Activated T-helper 1 cell treated with anti-CD3 and anti-CD28 coated beads, Interleukin-2, amount 50 U/mL, for 16 hours (primary cell): ENCODE measurements around the gene FGF2.
"Not testable (repeated sequence)": the region's sequence is repeated elsewhere in the genome, so short reads cannot be mapped to it uniquely, and the experiment has no call there.

ENCODE experiments used
- DNase-seq, 2 donors: peaks; one replicate each; pipeline ENCODE4 v3.0.0-alpha.2; 2020; ENCODE audit warnings: low read depth in 1 of 2, low spot score in 1 of 2

Gene FGF2

DNA sequence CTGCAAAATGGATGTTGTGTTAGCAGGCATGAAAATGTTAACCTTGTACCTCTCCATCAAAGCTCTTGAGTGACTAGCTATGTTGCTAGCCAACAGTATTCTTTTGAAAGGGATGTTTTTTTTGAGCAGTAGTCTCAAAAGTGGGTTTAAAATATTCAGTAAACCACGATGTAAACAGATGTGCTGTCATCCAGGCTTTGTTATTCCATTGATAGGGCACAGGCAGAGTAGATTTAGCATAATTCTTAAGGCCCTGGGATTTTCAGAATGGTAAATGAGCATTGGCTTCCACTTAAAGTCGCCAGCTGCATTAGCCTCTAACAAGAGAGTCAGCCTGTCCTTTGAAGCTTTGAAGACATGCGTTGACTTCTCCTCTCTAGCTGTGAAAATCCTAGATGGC, 18.4 kb downstream of the FGF2 start:
- DNase-seq = no peak

DNA sequence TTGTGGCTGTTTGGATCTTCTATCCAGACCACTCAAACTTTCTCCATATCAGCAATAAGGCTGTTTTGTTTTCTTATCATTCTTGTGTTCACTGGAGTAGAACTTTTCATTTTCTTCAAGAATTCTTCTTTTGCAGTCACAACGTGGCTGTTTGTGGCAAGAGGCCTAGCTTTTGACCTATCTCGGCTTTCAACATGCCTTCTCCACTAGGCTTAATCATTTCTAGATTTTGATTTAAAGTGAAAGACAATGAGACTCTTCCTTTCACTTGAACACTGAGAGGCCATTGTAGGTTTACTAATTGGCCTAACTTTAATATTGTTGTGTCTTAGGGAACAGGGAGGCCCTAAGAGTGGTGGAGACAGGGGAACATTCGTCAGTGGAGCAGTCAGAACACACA, 19.1 kb downstream of the FGF2 start:
- no peak for DNase-seq

DNA sequence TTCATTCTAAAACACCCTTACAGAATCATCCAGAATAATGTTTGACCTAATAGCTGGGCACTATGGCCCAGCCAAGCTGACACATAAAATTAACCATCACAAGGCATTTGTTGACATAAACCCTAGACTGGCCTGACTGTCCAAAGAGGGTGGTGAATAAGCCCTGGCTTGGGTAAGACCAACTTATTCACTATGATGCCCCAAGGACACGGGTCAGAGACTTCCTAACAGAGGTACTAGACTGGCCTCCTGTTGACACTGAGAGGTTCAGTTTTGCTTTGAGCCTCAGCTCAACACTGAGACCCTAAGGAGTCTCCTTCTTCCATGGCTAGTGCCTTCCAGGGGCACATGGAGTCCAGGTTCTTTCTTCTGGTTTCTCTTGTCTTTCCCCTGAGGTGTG, 21.3 kb downstream of the FGF2 start:
- no peak for DNase-seq

DNA sequence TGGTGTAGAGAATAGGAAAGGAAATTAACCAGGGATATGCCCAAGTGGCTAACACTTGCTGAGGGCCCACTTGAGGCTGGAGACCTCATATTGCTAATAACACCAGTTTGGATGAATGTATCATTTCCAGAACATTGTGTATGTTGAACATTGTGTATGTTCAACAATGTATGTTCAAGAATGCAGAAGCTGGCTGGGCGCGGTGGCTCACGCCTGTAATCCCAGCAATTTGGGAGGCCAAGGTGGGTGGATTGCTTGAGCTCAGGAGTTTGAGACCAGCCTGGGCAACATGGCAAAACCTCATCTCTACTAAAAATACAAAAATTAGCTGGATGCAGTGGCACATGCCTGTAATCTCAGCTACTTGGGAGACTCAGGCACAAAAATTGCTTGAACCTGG, 23.2 kb downstream of the FGF2 start:
- DNase-seq = not testable (repeated sequence)

DNA sequence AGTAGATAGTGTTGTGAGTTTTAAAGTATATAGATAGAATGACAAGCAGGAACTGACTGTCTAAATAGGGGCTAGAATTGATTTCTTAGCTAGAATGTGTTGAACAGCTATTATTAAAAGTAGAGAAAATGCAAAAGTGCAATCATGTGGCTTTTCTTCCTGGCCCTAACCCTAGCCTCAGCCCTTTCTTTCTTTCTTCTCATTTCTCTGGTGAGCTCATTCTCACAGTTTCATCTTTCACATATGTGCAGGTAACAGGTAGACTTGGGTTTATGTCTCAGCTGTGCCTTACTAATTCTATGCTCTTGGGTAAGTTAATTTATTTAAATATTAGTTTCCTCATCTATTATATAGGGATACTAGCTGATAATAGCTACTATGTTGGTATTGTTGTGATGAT, 24.9 kb downstream of the FGF2 start:
- no peak for DNase-seq

DNA sequence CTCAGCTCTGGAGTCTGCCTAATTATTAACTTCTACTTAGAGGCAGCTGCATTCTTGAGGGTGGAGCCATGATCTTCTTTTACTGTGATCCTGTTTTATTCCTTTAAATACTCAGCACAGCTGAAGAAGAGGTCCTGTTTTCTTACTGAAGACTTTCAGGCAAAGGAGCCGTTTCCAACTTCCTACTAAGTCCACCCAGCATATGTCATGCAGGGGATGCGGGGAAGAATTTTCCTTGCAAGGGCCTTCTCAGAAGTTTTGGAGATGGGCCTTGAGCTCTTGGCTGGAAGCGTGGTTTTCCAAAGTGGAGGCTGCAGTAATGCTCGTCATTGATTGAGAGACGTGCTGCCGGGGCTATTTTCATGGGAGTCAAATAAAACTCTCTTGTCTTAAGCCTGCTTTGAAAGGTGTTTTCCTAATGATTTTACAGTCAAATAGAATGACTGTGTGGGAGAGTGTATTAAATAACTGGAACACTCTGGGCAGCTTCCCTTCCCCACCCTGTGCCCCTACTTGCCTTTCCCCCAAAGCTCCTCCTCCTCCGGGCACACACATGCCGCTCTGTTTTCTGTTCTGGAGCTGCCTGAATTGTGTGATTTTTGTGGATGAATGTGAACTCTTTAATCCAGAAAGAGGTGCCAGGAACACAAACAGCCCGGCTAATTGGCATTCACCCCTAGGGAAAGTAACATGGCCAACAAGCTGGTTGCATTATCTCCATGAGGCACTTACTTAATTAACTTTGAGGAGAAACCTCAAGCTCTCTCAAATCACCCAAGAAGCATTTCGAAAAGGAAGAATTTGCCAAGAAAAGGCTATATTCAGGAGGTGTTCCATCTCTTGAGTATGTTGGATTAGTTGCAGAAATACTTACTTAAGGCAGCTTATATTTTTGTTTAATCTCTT, 28.1 kb downstream of the FGF2 start:
- DNase-seq = no peak

DNA sequence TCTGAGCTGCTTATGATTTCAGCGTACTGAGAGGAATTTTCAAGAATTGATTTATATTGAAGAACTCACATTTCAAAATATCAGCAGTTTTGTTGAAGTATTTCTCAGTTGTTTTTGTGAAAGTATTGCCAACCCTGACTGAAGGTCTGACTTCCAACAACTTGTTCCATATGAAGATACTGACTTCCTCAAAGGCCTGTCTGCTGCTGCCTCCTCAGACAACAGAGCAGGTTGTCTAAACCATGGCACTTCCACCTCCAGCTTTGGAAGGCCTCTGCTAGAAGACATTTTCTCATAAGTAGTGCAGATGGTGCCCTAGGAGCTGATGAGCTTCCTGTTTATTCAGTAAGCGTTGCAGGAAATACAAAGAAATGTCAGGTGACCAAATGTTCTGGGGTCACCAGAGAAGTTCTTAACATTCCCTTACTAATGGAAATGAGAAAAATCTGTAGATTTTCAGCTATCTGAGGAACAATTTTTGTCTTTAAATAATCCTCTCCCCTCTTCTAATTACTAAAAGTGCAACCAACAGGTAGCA, 28.8 kb downstream of the FGF2 start:
- no peak for DNase-seq

DNA sequence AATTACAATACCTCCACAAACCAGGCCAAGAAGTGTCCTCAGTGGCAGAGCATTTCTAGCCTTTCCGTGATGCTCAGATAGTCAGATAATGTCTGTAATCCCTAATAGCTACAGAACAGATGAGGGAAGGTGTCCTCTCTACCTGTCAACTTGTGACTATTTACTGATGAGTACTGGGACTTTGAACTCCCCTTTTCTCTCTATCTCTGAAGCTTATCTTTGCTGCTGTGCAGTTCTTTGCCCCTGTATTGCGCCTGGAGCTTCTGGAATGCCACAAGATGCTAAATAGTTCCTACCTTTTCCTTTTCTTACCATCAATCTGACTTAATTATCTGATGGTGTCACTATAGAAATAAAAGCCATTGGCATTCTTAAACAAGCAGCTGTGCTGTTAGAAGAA, 30.5 kb downstream of the FGF2 start:
- no peak for DNase-seq

DNA sequence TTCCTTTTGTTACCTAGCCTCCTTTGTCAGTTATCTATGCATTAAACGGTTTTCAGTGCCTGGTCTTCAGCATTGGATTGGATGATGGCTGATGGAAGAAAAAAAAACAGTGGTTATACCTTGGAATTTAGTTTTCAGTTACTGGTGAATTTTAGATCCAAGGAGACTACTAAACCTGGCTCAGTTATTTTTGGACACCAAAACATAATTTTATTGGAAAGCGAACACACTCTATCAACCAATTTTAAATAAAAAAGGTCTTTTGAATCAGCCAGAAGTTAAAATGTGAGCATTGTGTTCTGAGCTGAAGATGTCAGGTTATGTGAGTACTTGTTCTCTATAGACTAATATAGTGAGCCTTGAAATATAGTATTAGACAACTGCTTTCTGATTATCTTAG, 32.1 kb downstream of the FGF2 start:
- no peak for DNase-seq

DNA sequence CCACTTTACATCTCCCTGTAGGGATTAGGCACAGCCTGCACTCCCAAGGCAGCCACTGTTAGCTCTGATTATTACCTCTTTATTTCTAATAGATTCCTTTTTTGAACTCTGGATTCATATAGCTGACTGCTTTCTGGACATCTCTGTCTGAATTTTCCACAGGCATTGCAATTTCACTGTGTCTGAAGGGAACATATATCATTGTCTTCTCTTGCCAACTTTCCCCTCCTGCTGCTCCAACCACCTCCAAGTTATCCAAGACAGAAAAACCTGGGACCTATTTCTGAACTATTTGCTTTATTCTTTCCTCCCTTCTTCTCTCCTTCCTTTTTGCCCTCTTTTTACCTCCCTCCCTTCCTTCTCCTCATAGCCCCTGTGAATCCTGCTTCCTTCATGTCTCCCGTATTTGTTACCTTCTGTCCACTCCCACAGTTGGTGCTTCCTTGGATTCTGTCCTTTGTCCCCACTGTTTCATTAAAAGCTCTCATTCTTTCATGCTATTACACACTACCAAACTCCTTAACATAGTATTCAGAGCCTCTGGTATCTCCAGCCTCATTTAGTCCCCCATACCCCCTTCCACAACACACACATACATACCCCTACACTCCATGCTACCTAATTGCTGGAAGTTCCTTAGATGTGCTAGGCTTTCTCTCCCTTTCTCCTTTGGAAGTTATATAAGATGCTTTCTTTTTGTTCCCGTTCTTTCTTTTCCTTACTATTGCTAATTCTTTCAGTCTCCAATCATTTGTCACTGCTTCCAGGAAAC, 34.7 kb downstream of the FGF2 start:
- DNase-seq = no peak

DNA sequence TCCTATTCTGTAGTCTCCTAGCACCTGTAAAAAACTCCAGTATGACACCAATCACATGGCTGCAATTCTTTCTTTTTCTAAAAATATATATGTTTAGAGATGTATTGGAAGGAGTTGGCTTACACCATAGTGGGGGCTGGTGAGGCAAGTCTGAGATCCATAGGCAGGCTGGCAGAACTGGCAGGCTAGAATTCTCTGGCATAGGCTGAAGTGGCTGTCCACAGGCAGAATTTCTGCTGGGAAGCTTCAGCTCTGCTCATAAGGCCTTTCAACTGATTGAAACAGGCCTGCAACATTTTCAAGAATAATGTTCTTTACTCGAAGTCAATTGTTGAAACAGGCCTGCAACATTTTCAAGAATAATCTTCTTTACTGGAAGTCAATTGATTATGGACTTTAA, 37.0 kb downstream of the FGF2 start:
- no peak for DNase-seq

DNA sequence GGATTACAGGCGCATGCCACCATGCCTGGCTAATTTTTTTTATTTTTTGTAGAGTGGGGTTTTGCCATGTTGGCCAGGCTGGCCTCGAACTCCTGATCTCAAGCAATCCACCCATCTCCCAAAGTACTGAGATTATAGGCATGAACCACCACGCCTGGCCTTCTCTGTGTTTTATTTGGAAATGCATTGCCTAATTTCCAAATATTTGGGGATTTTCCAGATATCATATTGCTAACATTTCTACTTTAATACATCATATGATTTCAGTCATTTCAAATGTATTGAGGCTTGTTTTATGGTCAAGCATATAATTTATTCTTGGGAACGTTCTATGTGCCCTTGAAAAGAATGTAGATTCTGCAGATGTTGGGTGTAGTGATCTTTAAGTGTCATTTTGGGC, 38.8 kb downstream of the FGF2 start:
- DNase-seq = no peak

DNA sequence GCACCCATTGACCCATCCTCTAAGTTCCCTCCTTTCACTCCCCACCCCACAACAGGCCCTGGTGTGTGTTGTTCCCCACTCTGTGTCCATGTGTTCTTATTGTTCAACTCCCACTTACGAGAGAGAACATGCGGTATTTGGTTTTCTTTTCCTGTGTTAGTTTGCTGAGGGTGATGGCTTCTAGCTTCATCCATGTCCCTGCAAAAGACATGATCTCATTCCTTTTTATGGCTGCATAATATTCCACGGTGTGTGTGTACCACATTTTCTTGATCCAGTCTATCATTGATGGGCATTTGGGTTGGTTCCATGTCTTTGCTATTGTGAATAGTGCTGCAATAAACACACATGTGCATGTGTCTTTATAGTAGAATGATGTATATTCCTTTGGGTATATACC, 41.6 kb downstream of the FGF2 start:
- DNase-seq = not testable (repeated sequence)

DNA sequence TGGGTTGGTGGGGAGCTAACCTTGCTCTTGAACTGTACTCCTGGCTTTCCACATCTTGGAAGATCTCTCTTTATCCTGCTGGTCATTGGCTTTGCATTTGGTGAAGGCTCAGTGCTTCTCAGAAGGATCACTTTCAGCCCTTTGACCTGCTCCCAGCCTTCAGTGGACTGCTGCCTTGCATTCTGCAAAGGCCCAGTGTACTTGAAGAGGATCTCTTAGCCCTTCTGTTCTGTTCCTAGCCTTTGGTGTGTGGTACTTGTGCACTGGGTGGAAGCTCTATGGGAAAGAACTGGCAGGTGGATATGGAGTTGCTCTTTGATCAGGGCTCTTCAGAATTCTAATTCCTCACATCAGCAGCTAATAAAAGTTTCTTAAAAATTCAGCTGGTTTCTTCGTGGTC, 46.5 kb downstream of the FGF2 start:
- no peak for DNase-seq

DNA sequence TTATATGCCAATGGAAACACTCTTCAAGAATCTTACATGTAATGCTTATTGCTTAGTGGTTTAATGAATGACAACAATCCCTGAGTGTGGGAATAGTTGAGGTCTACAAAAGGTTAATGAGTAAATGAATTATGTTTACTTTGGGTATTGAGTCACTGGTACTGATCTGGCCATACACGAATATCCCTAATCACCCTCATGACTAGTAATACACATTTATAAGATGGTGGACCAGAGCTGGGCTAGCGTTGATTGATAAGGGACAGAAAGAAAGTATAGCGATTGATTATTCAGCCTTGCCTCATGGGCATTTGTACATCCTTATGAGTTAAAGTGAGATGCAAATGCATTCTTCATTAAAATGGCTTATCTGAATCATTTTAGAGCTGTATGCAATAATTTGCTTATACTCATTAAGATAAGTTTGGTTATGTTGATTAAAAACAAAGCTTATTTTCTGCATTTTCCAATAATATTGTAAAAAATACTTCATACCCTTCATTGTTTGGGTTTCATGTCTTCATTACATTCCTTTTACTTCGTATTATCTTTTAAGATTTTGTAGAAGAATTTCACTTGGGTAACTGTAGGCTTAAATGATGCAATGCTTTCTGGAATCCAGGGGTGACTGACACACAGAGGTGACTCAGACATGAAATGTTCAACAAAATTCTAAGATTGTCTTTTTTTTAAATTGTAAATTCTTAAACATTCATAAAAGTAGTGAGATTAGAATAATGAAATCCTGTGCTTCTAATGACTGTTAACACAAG, 47.4 kb downstream of the FGF2 start:
- no peak for DNase-seq

DNA sequence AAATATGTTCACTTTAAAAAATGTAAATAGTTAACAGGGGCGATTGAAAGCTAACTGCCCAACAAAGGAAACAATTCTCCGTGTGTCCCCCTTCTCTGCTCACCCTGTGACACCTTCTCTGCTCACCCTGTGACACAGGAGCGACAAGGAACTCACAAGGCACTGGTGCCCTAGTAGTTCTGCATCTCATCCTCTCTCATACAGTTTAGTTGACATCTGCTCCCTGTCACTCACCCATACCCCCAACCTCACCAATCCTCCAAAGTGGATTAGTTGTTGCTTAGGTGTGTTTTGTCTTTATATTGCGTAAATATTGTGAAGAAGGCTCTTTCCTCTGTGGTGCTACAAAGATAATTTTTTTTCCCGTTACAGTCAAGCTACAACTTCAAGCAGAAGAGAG, 49.3 kb downstream of the FGF2 start:
- DNase-seq = no peak

DNA sequence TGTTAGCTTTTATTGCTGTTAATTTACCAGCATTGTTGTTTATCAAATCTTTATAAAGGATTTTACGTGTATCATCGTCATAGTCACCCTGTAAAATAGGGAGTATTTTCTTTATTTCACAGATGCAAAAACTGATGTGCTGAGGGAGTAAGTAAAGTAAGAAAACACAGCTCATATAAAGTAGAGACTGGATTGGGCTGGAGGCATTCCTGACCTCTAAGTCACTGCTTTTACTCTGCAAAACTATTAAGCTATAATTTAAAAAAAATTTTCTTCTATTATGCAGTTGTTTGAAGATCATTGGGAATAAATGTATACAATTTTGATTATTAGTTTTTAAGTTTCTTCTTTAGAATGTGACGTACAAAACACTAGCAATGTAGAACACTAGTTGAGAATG, 49.8 kb downstream of the FGF2 start:
- no peak for DNase-seq

DNA sequence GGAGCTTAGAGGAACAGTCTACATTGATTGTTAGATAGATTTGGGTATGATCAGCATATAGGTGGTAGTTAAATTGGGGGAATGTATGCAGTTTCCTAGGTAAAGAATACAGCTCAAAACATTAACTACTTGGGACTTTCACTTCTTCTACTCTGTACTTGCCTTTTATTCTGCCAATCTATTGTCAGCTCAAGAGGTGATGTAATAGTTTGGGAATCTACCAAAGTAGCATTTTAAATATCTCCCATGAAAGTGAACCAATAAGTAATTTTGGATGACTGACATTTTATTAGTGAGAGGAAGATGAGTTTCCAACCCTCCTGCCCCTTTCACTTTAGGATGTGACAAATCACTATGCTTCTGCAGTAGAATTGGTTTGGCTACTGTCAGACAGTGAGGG, 52.4 kb downstream of the FGF2 start:
- no peak for DNase-seq

DNA sequence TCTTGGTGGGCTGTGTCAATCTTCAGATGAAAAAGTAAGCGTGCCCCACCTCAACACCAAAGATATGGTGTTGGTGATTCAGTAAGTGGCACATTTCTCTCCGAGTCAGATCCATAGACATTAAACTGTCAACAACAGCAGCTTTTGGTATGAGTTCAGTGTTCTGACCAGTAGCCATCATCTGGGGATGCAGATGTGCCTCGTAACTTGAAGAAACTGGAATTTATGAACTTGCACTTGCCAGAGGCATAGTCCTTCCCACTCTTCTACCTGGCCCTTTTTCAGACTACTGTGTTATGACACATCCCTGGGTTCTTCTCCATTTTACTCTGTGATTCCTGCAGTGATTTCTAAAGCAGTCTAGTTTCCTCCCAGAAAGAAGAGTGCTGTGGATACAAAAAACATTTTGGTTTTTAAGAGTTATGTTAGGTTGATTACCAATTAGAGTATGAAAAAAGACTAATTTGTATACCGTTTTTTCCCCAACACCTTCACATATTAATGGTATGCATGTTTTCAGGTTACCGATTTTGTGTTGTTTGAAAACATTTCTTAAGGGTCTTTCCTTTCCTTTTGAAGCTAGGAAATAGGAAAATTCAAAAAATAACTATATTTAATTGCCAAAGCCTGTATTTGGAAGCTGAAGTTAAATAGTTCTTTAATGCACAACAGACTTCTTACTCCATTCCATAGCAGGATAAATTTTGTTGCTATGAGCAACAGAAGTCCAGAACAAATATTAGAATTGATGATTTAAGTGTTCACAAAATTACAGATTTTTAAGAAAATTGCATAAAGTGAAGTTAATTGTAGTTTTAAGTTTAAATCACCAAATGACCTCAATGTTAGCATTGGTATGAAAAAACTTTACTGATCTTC, 56.5 kb downstream of the FGF2 start:
- DNase-seq = no peak

DNA sequence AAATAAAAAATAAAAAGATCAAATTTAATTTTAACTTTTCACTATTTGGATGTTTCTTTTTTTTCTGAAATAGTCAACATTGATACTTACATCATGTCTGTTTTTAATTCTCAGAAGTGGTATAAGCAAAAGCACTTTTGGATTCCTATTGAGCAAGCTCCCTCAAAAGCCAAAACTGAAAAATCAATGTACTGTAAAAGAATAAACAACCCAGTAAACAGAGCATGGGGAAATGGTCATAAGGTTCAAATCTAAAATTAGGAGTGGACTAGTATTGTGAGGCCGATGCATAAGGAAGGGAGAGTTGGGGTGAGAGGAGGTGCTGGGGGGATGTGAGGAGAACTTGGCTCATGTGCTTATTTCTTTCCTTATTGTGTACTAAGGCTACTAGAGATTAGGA, 57.9 kb downstream of the FGF2 start:
- DNase-seq = no peak

DNA sequence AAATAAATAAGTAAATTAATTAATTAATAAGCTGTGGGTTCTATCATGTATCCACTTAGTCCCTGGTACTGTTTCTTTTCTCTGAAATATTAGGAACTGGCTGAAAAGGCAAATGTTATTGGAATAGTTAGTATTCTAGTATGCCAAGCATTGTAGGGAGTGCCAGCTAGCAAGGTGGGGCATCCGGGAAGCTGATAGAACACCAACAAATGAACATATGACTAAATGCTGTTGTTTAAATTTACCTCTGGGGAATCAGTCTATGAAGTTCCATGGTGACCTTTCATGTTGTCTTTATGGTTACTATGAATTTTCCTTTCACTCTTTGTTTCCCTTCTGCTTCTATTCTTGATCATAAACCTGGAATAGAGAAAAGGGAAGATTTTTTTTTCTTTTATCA, 63.1 kb downstream of the FGF2 start:
- DNase-seq = no peak
